HEK293T (cell line): ENCODE data around the gene CBX4.

ENCODE experiments used
- CTCF ChIA-PET: fragments of 350-600 bp; formaldehyde crosslinking; extraction: SDS; loops from one replicate; lab custom pipeline; 2021; ENCODE audit warnings: antibody characterized with exemption, inconsistent platforms; lab: Yijun Ruan, JAX
- POLR2A ChIA-PET: fragments of 350-600 bp; formaldehyde crosslinking; extraction: SDS; loops from one replicate; lab custom pipeline; 2020; ENCODE audit warnings: antibody characterized with exemption, inconsistent platforms; lab: Yijun Ruan, JAX
- DNase-seq: peaks from one replicate; pipeline ENCODE4 v3.0.0; 2012; ENCODE audit warnings: mixed read lengths; ENCODE audit errors: extremely low spot score
- ARNT ChIP-seq: fragments of 450-650 bp; IDR thresholded peaks from 2 replicates; pipeline ENCODE4 v1.6.1; 2017; ENCODE audit warnings: mild to moderate bottlenecking
- BHLHE40 ChIP-seq: fragments of 450-650 bp; IDR thresholded peaks from 2 replicates; pipeline ENCODE4 v1.6.1; 2016; ENCODE audit warnings: mild to moderate bottlenecking, moderate library complexity, borderline replicate concordance
- CTBP1 ChIP-seq: fragments of 450-650 bp; IDR thresholded peaks from 2 replicates; pipeline ENCODE4 v1.6.1; 2016; ENCODE audit warnings: borderline replicate concordance
- ELF4 ChIP-seq: fragments of 450-650 bp; IDR thresholded peaks from 2 replicates; pipeline ENCODE4 v1.6.1; 2017; ENCODE audit warnings: antibody characterized with exemption
- FOXA1 ChIP-seq: fragments of 450-650 bp; IDR thresholded peaks from 2 replicates; pipeline ENCODE4 v1.6.1; 2016; ENCODE audit warnings: mild to moderate bottlenecking
- FOXK2 ChIP-seq: fragments of 450-650 bp; IDR thresholded peaks from 2 replicates; pipeline ENCODE4 v1.6.1; 2016; ENCODE audit warnings: mild to moderate bottlenecking
- FOXM1 ChIP-seq: fragments of 450-650 bp; IDR thresholded peaks from 2 replicates; pipeline ENCODE4 v1.6.1; 2017; ENCODE audit warnings: mild to moderate bottlenecking, borderline replicate concordance
- HDGF ChIP-seq: fragments of 450-650 bp; IDR thresholded peaks from 2 replicates; pipeline ENCODE4 v1.6.1; 2017; ENCODE audit warnings: antibody characterized with exemption, borderline replicate concordance
- L3MBTL2 ChIP-seq: fragments of 450-650 bp; conservative IDR thresholded peaks from 2 replicates; pipeline ENCODE4 v1.6.1; 2016; ENCODE audit warnings: mild to moderate bottlenecking
- LEF1 ChIP-seq: fragments of 450-650 bp; IDR thresholded peaks from 2 replicates; pipeline ENCODE4 v1.6.1; 2017; ENCODE audit warnings: mild to moderate bottlenecking, borderline replicate concordance
- NFRKB ChIP-seq: fragments of 450-650 bp; IDR thresholded peaks from 2 replicates; pipeline ENCODE4 v1.6.1; 2016; ENCODE audit warnings: mild to moderate bottlenecking, moderate library complexity
- SP1 ChIP-seq: fragments of 450-650 bp; IDR thresholded peaks from 2 replicates; pipeline ENCODE4 v1.6.1; 2017
- SUZ12 ChIP-seq: fragments of 450-650 bp; IDR thresholded peaks from 2 replicates; pipeline ENCODE4 v1.6.1; 2016; ENCODE audit warnings: mild to moderate bottlenecking
- TARDBP ChIP-seq: fragments of 450-650 bp; IDR thresholded peaks from 2 replicates; pipeline ENCODE4 v1.6.1; 2016
- ZNF384 ChIP-seq: fragments of 450-650 bp; IDR thresholded peaks from 2 replicates; pipeline ENCODE4 v1.6.1; 2016
- TF ChIP-seq, protein P1 (sequence below): fragments of 450-650 bp; IDR thresholded peaks from 2 replicates; pipeline ENCODE4 v1.6.1; 2016

The CBX4 gene

GRCh38 chr17:79804856-79805696, 34.2 kb downstream of the CBX4 start:
- DNase-seq, result no peak
- ChIA-PET POLR2A (interaction anchor here (1.1 to 2.5 kb wide), 5 partner anchors 12 to 296 kb away, joined by 3 to 8 read pairs (median 3); partner anchors contain the start of genes CBX4 and GAA), CTCF (interaction anchor here (1.1 to 1.6 kb wide), 2 partner anchors 30 to 35 kb away, joined by 5 to 6 read pairs; no protein-coding TSS in a partner anchor)
- no peak for TF ChIP-seq TARDBP
- TF ChIP-seq LEF1, result no peak
- no peak for TF ChIP-seq HDGF
- no peak for TF ChIP-seq ARNT
- no peak for TF ChIP-seq CTBP1
- TF ChIP-seq FOXM1, result no peak
- TF ChIP-seq NFRKB, result no peak
- no peak for TF ChIP-seq BHLHE40
- TF ChIP-seq SUZ12, result no peak
- TF ChIP-seq FOXK2, result no peak
- TF ChIP-seq SP1, result no peak
- TF ChIP-seq FOXA1, result no peak
- TF ChIP-seq, protein P1, sequence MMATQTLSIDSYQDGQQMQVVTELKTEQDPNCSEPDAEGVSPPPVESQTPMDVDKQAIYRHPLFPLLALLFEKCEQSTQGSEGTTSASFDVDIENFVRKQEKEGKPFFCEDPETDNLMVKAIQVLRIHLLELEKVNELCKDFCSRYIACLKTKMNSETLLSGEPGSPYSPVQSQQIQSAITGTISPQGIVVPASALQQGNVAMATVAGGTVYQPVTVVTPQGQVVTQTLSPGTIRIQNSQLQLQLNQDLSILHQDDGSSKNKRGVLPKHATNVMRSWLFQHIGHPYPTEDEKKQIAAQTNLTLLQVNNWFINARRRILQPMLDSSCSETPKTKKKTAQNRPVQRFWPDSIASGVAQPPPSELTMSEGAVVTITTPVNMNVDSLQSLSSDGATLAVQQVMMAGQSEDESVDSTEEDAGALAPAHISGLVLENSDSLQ, result no peak
- TF ChIP-seq ZNF384, result no peak
- TF ChIP-seq ELF4, result no peak

DNA sequence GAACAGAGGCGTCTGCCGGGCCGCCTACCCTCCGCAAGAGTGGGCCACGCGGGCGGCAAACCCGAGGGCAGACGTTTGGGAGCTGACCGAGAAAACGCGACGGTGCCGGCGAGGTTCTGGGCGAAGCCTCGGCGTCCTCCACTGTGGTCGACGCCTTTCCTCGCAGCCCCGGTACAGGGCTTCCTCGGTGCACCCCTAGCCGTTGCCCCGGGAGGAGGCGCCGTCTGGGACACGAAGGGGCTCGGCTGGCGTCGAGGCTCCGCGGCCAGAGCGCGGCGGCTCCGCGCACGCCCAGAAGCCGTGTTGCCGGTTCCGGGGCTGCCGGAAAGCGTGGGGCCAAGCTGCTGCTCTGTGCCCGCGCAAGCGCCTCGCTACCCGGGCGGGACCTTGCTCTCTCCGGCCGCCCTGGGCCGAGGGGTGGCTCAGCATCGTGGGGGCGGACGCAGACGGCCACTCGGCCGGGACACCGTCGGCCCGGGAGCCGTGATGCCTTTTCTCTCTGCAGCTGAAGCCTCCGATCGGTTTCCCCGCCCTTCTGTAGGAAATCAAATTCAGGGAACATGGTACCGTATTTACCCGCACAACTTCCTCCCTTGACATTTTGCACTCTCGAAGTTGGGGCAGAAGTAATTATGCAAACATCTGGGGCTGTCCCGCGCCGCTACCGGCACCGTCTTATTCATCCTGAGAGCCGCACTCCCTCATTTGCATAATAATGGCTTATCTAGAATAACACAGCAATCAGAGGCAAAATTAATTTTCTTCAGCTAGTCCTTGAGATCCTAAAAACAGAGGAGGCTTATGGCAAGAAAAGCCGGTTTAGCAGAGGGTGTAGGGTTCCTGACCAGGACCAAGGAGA, 35.0 kb downstream of the CBX4 start:
- POLR2A ChIA-PET, result interaction anchor here (1.0 to 2.5 kb wide), 10 partner anchors 9 to 297 kb away, joined by 3 to 8 read pairs (median 3); partner anchors contain the start of genes CBX4 and GAA

DNA sequence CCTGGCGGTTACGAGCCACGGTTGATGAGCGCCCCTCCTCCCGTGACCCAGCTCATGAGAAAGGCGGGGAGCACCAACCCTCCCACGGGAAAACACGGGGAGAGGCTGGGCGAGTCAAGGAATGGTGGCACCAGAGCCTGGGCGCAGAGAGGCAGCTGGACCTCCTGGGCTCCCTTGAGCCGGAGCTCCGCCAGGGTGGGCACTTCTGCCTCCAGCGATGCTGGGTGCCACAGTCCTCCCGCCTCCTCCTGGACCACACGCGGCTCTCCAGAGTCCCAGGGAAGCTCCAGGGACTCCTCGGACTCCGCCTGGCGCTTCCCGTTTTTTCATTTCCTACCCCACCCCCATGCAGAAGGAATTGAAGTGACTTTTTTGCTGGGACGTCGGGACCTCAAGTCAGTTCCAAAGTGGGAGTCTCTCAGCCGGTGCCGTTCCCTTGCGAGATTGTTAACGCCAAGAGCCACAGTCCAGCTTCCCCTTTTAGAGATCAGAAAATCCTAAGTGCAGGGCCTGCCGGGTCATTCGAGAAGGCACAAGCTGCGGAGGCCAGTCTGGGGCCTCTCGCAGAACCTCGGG, 35.7 kb downstream of the CBX4 start:
- POLR2A ChIA-PET, result interaction anchor here (1.0 to 2.5 kb wide), 7 partner anchors 10 to 190 kb away, joined by 3 to 8 read pairs (median 4); partner anchors contain the start of gene CBX4
- DNase-seq, result no peak
- CTCF ChIA-PET, result no interaction called here
- TF ChIP-seq FOXM1, result no peak
- no peak for TF ChIP-seq FOXK2
- no peak for TF ChIP-seq LEF1
- no peak for TF ChIP-seq ZNF384
- no peak for TF ChIP-seq SUZ12
- TF ChIP-seq, protein P1, result no peak
- TF ChIP-seq ARNT, result no peak
- TF ChIP-seq ELF4, result no peak
- TF ChIP-seq HDGF, result no peak
- no peak for TF ChIP-seq SP1
- TF ChIP-seq NFRKB, result no peak
- TF ChIP-seq L3MBTL2, result no peak
- TF ChIP-seq BHLHE40, result no peak
- no peak for TF ChIP-seq TARDBP
- no peak for TF ChIP-seq FOXA1

More for the DNA sequence above, 35.0 kb downstream of the CBX4 start:
- DNase-seq, result peak; percentile 29
- TF ChIP-seq L3MBTL2, result peak; percentile 90
- TF ChIP-seq, protein P1, result no peak
- CTCF ChIA-PET, result no interaction called here

GRCh38 chr17:79802736-79803420, 36.4 kb downstream of the CBX4 start:
- CTCF ChIA-PET, result no interaction called here
- POLR2A ChIA-PET, result interaction anchor here (1.0 to 2.5 kb wide), 4 partner anchors 9 to 36 kb away, joined by 3 to 8 read pairs (median 4); partner anchors contain the start of gene CBX4
- no peak for DNase-seq
- TF ChIP-seq CTBP1 (no peak), SP1 (no peak), FOXA1 (no peak), HDGF (no peak), L3MBTL2 (no peak), ZNF384 (no peak), BHLHE40 (no peak), TARDBP (no peak), FOXM1 (no peak), ELF4 (no peak), LEF1 (no peak), FOXK2 (no peak), NFRKB (no peak), ARNT (no peak), SUZ12 (no peak)
- TF ChIP-seq, protein P1, result no peak
